ENCODE data around the gene TNFAIP8L3.
"Not testable (repeated sequence)": the region's sequence is repeated elsewhere in the genome, so short reads cannot be mapped to it uniquely, and the experiment has no call there.

DNA sequence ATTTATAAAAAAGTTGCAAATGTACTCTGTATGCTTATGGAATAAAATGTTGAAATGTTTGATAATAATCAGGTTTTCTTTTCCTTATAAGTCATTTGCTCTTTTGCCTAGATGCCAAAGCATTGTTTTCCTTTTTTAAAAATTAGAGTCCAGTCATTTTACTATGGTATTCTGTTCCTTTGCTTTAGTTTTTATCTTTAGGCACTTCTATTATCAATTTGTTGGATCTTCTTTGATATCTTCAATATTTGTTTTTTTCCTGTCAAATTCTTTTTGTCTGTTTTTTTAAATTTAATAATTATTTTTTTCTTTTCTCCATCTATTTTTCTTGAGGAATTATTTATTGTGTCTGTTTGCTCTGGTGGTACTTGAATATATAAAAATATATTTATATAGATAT lies 28.3 kb upstream of the TNFAIP8L3 start:
- not testable (repeated sequence) for TF ChIP-seq EZH2 (IDR thresholded peaks at IDR 0.05)
- TF ChIP-seq, protein P1, sequence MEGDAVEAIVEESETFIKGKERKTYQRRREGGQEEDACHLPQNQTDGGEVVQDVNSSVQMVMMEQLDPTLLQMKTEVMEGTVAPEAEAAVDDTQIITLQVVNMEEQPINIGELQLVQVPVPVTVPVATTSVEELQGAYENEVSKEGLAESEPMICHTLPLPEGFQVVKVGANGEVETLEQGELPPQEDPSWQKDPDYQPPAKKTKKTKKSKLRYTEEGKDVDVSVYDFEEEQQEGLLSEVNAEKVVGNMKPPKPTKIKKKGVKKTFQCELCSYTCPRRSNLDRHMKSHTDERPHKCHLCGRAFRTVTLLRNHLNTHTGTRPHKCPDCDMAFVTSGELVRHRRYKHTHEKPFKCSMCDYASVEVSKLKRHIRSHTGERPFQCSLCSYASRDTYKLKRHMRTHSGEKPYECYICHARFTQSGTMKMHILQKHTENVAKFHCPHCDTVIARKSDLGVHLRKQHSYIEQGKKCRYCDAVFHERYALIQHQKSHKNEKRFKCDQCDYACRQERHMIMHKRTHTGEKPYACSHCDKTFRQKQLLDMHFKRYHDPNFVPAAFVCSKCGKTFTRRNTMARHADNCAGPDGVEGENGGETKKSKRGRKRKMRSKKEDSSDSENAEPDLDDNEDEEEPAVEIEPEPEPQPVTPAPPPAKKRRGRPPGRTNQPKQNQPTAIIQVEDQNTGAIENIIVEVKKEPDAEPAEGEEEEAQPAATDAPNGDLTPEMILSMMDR (IDR thresholded peaks at IDR 0.05): not testable (repeated sequence)

All from neural progenitor cell (in vitro differentiated cells).